IMR-90 (cell line): ENCODE data around the gene RGL4. TPM values are rescaled to one million over a fixed set of nuclear protein-coding genes. Genes with fewer than 3 reads are reported as not detected.

Experiments used
- ATAC-seq: fragments of 200-7000 bp; cut with Tn5 transposase; 2 replicates; pipeline ENCODE4 v1.9.1; 2020; ENCODE audit warnings: low read depth, mild to moderate bottlenecking, moderate library complexity
- BruUV-seq: library from RNA; stranded (reverse); fragments of 400-500 nt; replicated peaks from 2 replicates; lab custom pipeline; 2021; lab: Mats Ljungman, UMichigan
- CTCF ChIA-PET: fragments of 300-600 bp; formaldehyde crosslinking; extraction: SDS; loops from one replicate; lab custom pipeline; 2021; ENCODE audit warnings: antibody characterized with exemption; lab: Yijun Ruan, JAX
- POLR2A ChIA-PET: fragments of 300-600 bp; sonication (Branson Sonifier 250); formaldehyde crosslinking; loops from one replicate; lab custom pipeline; 2022; ENCODE audit warnings: antibody characterized with exemption; ENCODE audit not compliant: unreplicated experiment; lab: Charles Lee
- DNase-seq: peaks from one replicate; pipeline ENCODE4 v3.0.0; 2013
- H2AFZ ChIP-seq: replicated peaks from 2 replicates; pipeline ENCODE3; 2013; ENCODE audit warnings: low read length, mild to moderate bottlenecking; ENCODE audit not compliant: poor library complexity
- H2AK5ac ChIP-seq: 2 replicates; pipeline ENCODE4 v1.6.1; 2013; ENCODE audit warnings: low read depth, low read length, inconsistent platforms
- H2AK9ac ChIP-seq: replicated peaks from 2 replicates; pipeline ENCODE3; 2013; ENCODE audit warnings: mild to moderate bottlenecking, low read depth, low read length, moderate library complexity; ENCODE audit not compliant: poor library complexity
- H2BK120ac ChIP-seq: 2 replicates; pipeline ENCODE4 v1.6.1; 2013; ENCODE audit warnings: low read depth, low read length, inconsistent platforms
- H2BK15ac ChIP-seq: 3 replicates; pipeline ENCODE4 v1.6.1; 2013; ENCODE audit warnings: low read depth, low read length, inconsistent platforms
- H2BK20ac ChIP-seq: 2 replicates; pipeline ENCODE4 v1.6.1; 2013; ENCODE audit warnings: low read depth, mild to moderate bottlenecking, inconsistent platforms, low read length, moderate library complexity
- H2BK5ac ChIP-seq: 2 replicates; pipeline ENCODE4 v1.6.1; 2013; ENCODE audit warnings: mild to moderate bottlenecking, low read depth, low read length, inconsistent platforms; ENCODE audit not compliant: poor library complexity, severe bottlenecking
- H3K14ac ChIP-seq: replicated peaks from 2 replicates; pipeline ENCODE4 v1.6.1; 2013; ENCODE audit warnings: low read depth, low read length, inconsistent platforms
- H3K18ac ChIP-seq: 2 replicates; pipeline ENCODE4 v1.6.1; 2013; ENCODE audit warnings: low read depth, low read length, control low read depth
- H3K23ac ChIP-seq: 2 replicates; pipeline ENCODE4 v1.6.1; 2013; ENCODE audit warnings: low read depth, low read length, inconsistent platforms
- H3K27ac ChIP-seq: 2 replicates; pipeline ENCODE4 v1.5.1; 2013; ENCODE audit warnings: mild to moderate bottlenecking, control low read depth, low read length; ENCODE audit not compliant: insufficient read depth
- H3K27me3 ChIP-seq: 2 replicates; pipeline ENCODE4 v1.6.1; 2013; ENCODE audit warnings: low read length; ENCODE audit not compliant: control insufficient read depth, insufficient read depth
- H3K36me3 ChIP-seq: 2 replicates; pipeline ENCODE4 v1.6.1; 2013; ENCODE audit warnings: low read length, mixed read lengths; ENCODE audit not compliant: control insufficient read depth, insufficient read depth
- H3K4ac ChIP-seq: 2 replicates; pipeline ENCODE4 v1.6.1; 2013; ENCODE audit warnings: low read depth, low read length, inconsistent platforms
- H3K4me1 ChIP-seq: 2 replicates; pipeline ENCODE4 v1.6.1; 2013; ENCODE audit warnings: low read length, mixed read lengths; ENCODE audit not compliant: control insufficient read depth, insufficient read depth
- H3K4me2 ChIP-seq: 2 replicates; pipeline ENCODE4 v1.6.1; 2013; ENCODE audit warnings: low read depth, mild to moderate bottlenecking, control low read depth, low read length, moderate library complexity
- H3K4me3 ChIP-seq: 2 replicates; pipeline ENCODE4 v1.5.1; 2013; ENCODE audit warnings: low read depth, mild to moderate bottlenecking, control low read depth, low read length, moderate library complexity; ENCODE audit not compliant: insufficient read depth
- H3K56ac ChIP-seq: 2 replicates; pipeline ENCODE4 v1.6.1; 2013; ENCODE audit warnings: low read length, inconsistent platforms; ENCODE audit not compliant: insufficient read depth; ENCODE audit errors: extremely low read depth
- H3K79me1 ChIP-seq, 2 experiments: 2 replicates each; pipeline ENCODE4 v1.6.1; 2013; ENCODE audit warnings: low read length in 2 of 2, inconsistent platforms in 1 of 2, low read depth in 1 of 2
- H3K9ac ChIP-seq: 2 replicates; pipeline ENCODE4 v1.6.1; 2013; ENCODE audit warnings: low read depth, low read length, control low read depth
- H3K9me1 ChIP-seq: 2 replicates; pipeline ENCODE4 v1.6.1; 2013; ENCODE audit warnings: low read length, inconsistent platforms; ENCODE audit not compliant: insufficient read depth
- H3K9me3 ChIP-seq: 2 replicates; pipeline ENCODE4 v1.6.1; 2013; ENCODE audit warnings: low read length; ENCODE audit not compliant: control insufficient read depth, insufficient read depth
- H4K20me1 ChIP-seq: 2 replicates; pipeline ENCODE4 v1.6.1; 2013; ENCODE audit warnings: low read length, inconsistent platforms; ENCODE audit not compliant: insufficient read depth
- H4K5ac ChIP-seq: 2 replicates; pipeline ENCODE4 v1.6.1; 2013; ENCODE audit warnings: mild to moderate bottlenecking, low read depth, low read length, control low read depth
- H4K8ac ChIP-seq, 2 experiments: 2 replicates each; pipeline ENCODE4 v1.6.1; 2013; ENCODE audit warnings: low read depth in 2 of 2, low read length in 2 of 2, control low read depth in 1 of 2, inconsistent platforms in 1 of 2
- H4K91ac ChIP-seq: 2 replicates; pipeline ENCODE4 v1.6.1; 2013; ENCODE audit warnings: low read depth, low read length, inconsistent platforms; ENCODE audit not compliant: insufficient read depth
- BHLHE40 ChIP-seq: fragments of 150-350 bp; IDR thresholded peaks from 2 replicates; pipeline ENCODE4 v1.6.1; 2016; ENCODE audit warnings: mild to moderate bottlenecking, low read depth, low read length
- CEBPB ChIP-seq: IDR thresholded peaks from 2 replicates; pipeline ENCODE4 v1.6.1; 2012; ENCODE audit warnings: low read depth, low read length, improper control_type of control experiment
- CHD1 ChIP-seq: IDR thresholded peaks from 2 replicates; pipeline ENCODE4 v1.6.1; 2012; ENCODE audit warnings: low read depth, low read length, improper control_type of control experiment
- FOS ChIP-seq: fragments of 150-350 bp; IDR thresholded peaks from 2 replicates; pipeline ENCODE4 v1.6.1; 2016; ENCODE audit warnings: low read depth, low read length
- MAFK ChIP-seq: IDR thresholded peaks from 2 replicates; pipeline ENCODE4 v1.6.1; 2012; ENCODE audit warnings: low read depth, low read length, improper control_type of control experiment
- MAZ ChIP-seq: IDR thresholded peaks from 2 replicates; pipeline ENCODE4 v1.6.1; 2012; ENCODE audit warnings: low read depth, mild to moderate bottlenecking, low read length, improper control_type of control experiment, moderate library complexity, borderline replicate concordance
- MXI1 ChIP-seq: IDR thresholded peaks from 2 replicates; pipeline ENCODE4 v1.6.1; 2012; ENCODE audit warnings: low read depth, mild to moderate bottlenecking, low read length, moderate library complexity, borderline replicate concordance
- NFE2L2 ChIP-seq: fragments of 150-350 bp; IDR thresholded peaks from 2 replicates; pipeline ENCODE4 v1.6.1; 2016; ENCODE audit warnings: low read depth, mild to moderate bottlenecking, low read length
- POLR2A ChIP-seq: IDR thresholded peaks from 2 replicates; pipeline ENCODE4 v1.6.1; 2012; ENCODE audit warnings: mild to moderate bottlenecking, low read depth, low read length
- RAD21 ChIP-seq: IDR thresholded peaks from 2 replicates; pipeline ENCODE4 v1.6.1; 2012; ENCODE audit warnings: low read length, improper control_type of control experiment
- RCOR1 ChIP-seq: IDR thresholded peaks from 2 replicates; pipeline ENCODE4 v1.6.1; 2012; ENCODE audit warnings: mild to moderate bottlenecking, low read length, improper control_type of control experiment; ENCODE audit not compliant: insufficient replicate concordance
- RFX5 ChIP-seq: IDR thresholded peaks from 2 replicates; pipeline ENCODE4 v1.8.0; 2012; ENCODE audit warnings: low read depth, mild to moderate bottlenecking, low read length, moderate library complexity
- SMC3 ChIP-seq: fragments of 150-350 bp; IDR thresholded peaks from 2 replicates; pipeline ENCODE4 v1.6.1; 2016; ENCODE audit warnings: low read depth, mild to moderate bottlenecking, antibody characterized with exemption, low read length, moderate library complexity
- WGBS, 2 experiments: methylation state at CpG; one replicate each; pipeline versions ENCODE4 v1.1.5 to v1.1.7; 2013; ENCODE audit warnings: missing lambda C conversion rate in 2 of 2; ENCODE audit not compliant: insufficient read length in 1 of 2; ENCODE audit errors: extremely low coverage in 2 of 2; 5-methylcytosine and 5-hydroxymethylcytosine counted together
- dilution Hi-C: fragments of 300-500 bp; cut with HindIII; formaldehyde crosslinking; loops from one replicate; pipeline ENCODE4 v1.14.3; 2018; ENCODE audit warnings: low sequenced_read_pairs; ENCODE audit not compliant: unreplicated experiment
- in situ Hi-C: fragments of 300-500 bp; cut with MboI; formaldehyde crosslinking; loops from 3 replicates; pipeline ENCODE4 v1.14.3; 2019; ENCODE audit warnings: low sequenced_read_pairs, inconsistent platforms, mixed read lengths
- intact Hi-C: fragments of 100-400 bp; cut with micrococcal nuclease; formaldehyde crosslinking; loops from 2 replicates; pipeline ENCODE4 v1.10.0; 2022
- polyA plus RNA-seq, 3 experiments: library from polyadenylated mRNA; depleted of rRNA; stranded (reverse); fragments of >200 nt; gene quantifications; 2 replicates each; pipeline ENCODE4 v1.2.3, GENCODE V29; 2012; ENCODE audit warnings: low replicate concordance in 1 of 3
- total RNA-seq: library from RNA; depleted of rRNA; stranded (reverse); fragments of >200 nt; gene quantifications from 2 replicates; pipeline ENCODE4 v1.2.3, GENCODE V29; 2012
- TF ChIP-seq, protein P1 (sequence below): fragments of 150-350 bp; IDR thresholded peaks from 2 replicates; pipeline ENCODE4 v1.6.1; 2016; ENCODE audit warnings: low read depth, mild to moderate bottlenecking, low read length, moderate library complexity, borderline replicate concordance
- TF ChIP-seq, protein P2 (sequence below): conservative IDR thresholded peaks from 2 replicates; pipeline ENCODE4 v1.5.1; 2012; ENCODE audit warnings: mild to moderate bottlenecking, low read depth, low read length, improper control_type of control experiment
- TF ChIP-seq, protein P3 (sequence below): fragments of 150-350 bp; IDR thresholded peaks from 2 replicates; pipeline ENCODE4 v1.6.1; 2017; ENCODE audit warnings: mild to moderate bottlenecking, antibody characterized with exemption, low read length, low read depth

Gene RGL4
- total and polyA plus RNA-seq, 2 of the 4 experiments (the other 2 are of a cell fraction), result not detected

DNA sequence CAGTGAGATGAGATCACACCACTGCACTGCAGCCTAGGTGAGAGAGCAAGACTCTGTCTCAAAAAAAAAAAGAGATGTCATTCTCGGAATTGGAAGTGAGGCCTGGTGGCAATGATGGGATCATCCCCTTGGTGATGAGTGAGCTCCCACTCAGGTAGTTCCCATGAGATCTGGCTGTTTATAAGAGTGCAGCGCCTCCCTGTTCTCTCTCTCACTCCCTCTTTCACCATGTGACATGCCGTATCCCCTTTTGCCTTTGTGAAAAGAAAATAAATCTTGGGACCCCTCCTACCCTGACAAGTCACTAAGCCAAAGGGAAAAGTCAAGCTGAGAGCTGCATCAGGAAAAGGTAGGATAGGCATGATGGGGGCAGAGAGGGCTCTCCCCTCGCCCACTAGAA lies 31.3 kb downstream of the RGL4 start:
- no peaks in the 10 kb centered on the region for H3K79me1 ChIP-seq
- H2BK20ac ChIP-seq, result no peak overlapping the region
- intact Hi-C loops, result no loop called here
- H2AK9ac ChIP-seq, result no peak overlapping the region
- no peak overlapping the region for H2BK5ac ChIP-seq
- no peak overlapping the region for H2AK5ac ChIP-seq
- TF ChIP-seq, protein P1, sequence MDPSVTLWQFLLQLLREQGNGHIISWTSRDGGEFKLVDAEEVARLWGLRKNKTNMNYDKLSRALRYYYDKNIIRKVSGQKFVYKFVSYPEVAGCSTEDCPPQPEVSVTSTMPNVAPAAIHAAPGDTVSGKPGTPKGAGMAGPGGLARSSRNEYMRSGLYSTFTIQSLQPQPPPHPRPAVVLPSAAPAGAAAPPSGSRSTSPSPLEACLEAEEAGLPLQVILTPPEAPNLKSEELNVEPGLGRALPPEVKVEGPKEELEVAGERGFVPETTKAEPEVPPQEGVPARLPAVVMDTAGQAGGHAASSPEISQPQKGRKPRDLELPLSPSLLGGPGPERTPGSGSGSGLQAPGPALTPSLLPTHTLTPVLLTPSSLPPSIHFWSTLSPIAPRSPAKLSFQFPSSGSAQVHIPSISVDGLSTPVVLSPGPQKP, result no peak
- no peak for TF ChIP-seq RFX5
- no peak for TF ChIP-seq MAZ
- TF ChIP-seq RAD21, result no peak
- TF ChIP-seq BHLHE40, result no peak
- TF ChIP-seq CHD1, result no peak
- no peak for TF ChIP-seq FOS
- no peak for TF ChIP-seq MXI1
- TF ChIP-seq MAFK, result no peak
- TF ChIP-seq RCOR1, result no peak
- TF ChIP-seq NFE2L2, result no peak
- TF ChIP-seq, protein P2, sequence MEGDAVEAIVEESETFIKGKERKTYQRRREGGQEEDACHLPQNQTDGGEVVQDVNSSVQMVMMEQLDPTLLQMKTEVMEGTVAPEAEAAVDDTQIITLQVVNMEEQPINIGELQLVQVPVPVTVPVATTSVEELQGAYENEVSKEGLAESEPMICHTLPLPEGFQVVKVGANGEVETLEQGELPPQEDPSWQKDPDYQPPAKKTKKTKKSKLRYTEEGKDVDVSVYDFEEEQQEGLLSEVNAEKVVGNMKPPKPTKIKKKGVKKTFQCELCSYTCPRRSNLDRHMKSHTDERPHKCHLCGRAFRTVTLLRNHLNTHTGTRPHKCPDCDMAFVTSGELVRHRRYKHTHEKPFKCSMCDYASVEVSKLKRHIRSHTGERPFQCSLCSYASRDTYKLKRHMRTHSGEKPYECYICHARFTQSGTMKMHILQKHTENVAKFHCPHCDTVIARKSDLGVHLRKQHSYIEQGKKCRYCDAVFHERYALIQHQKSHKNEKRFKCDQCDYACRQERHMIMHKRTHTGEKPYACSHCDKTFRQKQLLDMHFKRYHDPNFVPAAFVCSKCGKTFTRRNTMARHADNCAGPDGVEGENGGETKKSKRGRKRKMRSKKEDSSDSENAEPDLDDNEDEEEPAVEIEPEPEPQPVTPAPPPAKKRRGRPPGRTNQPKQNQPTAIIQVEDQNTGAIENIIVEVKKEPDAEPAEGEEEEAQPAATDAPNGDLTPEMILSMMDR, result no peak
- TF ChIP-seq, protein P3, sequence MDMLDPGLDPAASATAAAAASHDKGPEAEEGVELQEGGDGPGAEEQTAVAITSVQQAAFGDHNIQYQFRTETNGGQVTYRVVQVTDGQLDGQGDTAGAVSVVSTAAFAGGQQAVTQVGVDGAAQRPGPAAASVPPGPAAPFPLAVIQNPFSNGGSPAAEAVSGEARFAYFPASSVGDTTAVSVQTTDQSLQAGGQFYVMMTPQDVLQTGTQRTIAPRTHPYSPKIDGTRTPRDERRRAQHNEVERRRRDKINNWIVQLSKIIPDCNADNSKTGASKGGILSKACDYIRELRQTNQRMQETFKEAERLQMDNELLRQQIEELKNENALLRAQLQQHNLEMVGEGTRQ, result no peak
- no peak for TF ChIP-seq POLR2A
- TF ChIP-seq CEBPB, result no peak
- TF ChIP-seq SMC3, result no peak
- DNase-seq (no peak), ATAC-seq (no peak)
- no peak overlapping the region for H3K14ac ChIP-seq
- 0 out of 2 replicates have a peak, but pooled peaks cover 3% of the 10 kb centered on the region for H3K4me1 ChIP-seq
- ChIA-PET CTCF (no interaction called here), POLR2A (no interaction called here)
- no peak overlapping the region for H4K5ac ChIP-seq
- H3K18ac ChIP-seq, result no peak overlapping the region
- H3K36me3 ChIP-seq, result no peaks in the 10 kb centered on the region
- no peak overlapping the region for H2BK15ac ChIP-seq
- H2BK120ac ChIP-seq, result no peak overlapping the region
- H4K8ac ChIP-seq, result no peak overlapping the region
- no peak overlapping the region for H3K56ac ChIP-seq
- no CpG with 5 or more reads among the region's 4 CpGs for WGBS, 2 experiments
- H4K20me1 ChIP-seq, result no peaks in the 10 kb centered on the region
- in situ Hi-C loops, result no loop called here
- no TSS peak for BruUV-seq
- dilution Hi-C loops, result no loop called here
- H3K4ac ChIP-seq, result no peak overlapping the region
- H4K91ac ChIP-seq, result no peak overlapping the region
- H3K27me3 ChIP-seq, result no peaks in the 10 kb centered on the region; the same call in 1 of the 2 replicates
- no peaks in the 10 kb centered on the region for H3K9me3 ChIP-seq
- H3K23ac ChIP-seq, result no peak overlapping the region
- H3K4me2 ChIP-seq, result no peak overlapping the region
- no peak overlapping the region for H2AFZ ChIP-seq
- H3K9ac ChIP-seq, result no peak overlapping the region
- no peak overlapping the region for H3K27ac ChIP-seq
- peaks cover 4% of the 10 kb centered on the region for H3K9me1 ChIP-seq
- no peak overlapping the region for H3K4me3 ChIP-seq
